NCI-H774 (cell line): Measurements from ENCODE around the gene TLR2.

Experiments
- DNase-seq: peaks from one replicate; lab custom pipeline; 2025; lab: John Stamatoyannopoulos, UW

The TLR2 gene

DNA sequence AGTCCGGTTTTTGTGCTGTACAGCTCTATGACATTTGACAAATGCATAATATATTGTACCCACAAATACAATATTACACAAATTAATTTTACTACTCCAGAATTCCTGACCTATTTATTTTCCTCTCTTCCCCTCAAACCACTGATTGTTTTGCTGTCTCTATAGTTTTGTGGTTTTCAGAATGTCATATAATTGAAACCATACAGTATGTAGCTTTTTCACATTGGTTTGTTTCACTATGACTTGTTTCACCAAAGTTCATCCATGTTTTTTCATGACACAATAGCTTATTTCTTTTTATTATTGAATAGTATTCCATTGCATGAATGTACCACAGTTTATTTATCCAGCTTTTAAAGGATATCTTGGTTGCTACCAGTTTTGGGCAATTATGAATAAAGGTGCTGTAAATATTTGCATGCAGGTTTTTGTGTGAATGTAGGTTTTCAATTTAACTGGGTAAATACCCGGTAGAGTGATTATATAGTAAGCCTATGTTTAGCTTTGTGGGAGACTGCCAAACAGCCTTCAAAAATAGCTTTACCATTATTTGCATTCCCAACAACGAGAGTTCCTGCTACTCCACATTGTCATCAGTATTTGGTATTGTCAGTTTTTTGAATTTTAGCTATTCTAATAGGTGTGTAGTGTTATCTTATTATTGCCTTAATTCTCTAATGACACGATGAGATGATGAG lies 49.8 kb downstream of the TLR2 start:
- no peak for DNase-seq

- DNase-seq: no peak
Observed at GRCh38 chr4:153735906-153736461, 51.9 kb downstream of the TLR2 start.

GRCh38 chr4:153741541-153741940 lies 57.5 kb downstream of the TLR2 start:
- DNase-seq: no peak

GRCh38 chr4:153745651-153746050 lies 61.6 kb downstream of the TLR2 start:
- no peak for DNase-seq

DNA sequence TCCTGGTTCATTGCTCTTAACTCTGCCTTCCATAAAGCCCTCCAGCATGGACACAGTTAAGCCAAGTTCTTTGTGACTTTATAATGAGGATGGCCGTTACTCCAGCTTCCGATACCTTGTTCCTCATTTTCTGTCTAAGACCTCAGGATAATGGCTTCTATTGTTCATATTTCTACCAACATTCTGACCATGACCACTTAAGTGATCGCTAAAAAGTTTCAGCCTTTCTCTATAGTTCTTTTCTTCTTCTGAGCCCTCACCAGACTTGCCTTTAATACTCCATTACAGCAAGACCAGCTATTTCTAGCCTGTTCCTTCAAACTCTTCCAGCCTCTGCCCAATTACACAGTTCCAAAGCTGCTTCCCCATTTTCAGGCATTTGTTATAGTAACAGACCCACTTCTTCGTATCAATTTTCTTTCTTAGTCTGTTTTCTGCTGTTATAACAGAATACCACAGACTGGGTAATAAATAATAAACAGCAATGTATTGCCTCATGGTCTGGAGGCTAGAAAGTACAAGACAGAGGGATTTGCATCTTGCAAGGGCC lies 63.4 kb downstream of the TLR2 start:
- DNase-seq: no peak

- DNase-seq: no peak
Observed at GRCh38 chr4:153748378-153748777, 64.3 kb downstream of the TLR2 start.

DNA sequence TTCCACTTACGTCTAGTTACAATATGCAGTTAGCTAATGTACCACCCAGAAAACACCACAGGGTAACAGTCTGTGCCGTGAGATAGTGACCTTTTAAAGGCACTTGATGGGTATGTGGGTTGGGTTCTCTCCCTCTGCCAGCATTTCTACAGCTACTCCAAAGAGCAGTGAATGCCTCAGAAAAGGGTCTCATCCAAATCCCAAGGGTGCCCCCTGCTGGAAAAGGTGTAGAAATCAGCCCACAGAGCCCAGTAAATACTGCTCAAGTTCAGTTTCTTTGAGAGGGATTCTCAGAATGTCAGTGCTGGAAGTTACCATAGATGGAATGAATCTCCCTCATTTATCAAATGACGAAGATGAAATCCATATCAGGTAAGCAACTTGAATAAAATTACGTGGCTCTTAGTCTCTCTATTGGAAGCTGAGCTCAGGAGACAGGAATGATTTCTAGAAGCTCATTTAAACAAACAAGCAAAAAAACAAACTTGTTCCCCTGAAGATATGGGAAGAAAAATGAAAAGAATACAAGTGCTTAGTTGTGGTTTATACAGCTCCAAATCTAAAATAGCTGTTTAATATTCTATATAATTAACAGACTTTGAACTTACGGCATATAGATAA lies 66.2 kb downstream of the TLR2 start:
- peak; percentile 33 for DNase-seq

GRCh38 chr4:153755186-153755585 lies 71.1 kb downstream of the TLR2 start:
- DNase-seq: no peak
